Stomach (tissue), 4 donors: Measurements from ENCODE around the gene RASD2.

Source experiments
- CTCF ChIP-seq, 7 experiments: fragments of 450-650 bp in 4 of 7; fragments of 200-600 bp in 3 of 7; sonication (generic) in 3 of 7; IDR thresholded peaks; one replicate each; pipeline ENCODE4 v1.5.1; 2016 to 2019; ENCODE audit warnings: antibody characterized with exemption in 7 of 7, control low read depth in 2 of 7, mild to moderate bottlenecking in 1 of 7
- EP300 ChIP-seq: sonication (generic); formaldehyde crosslinking; IDR thresholded peaks from one replicate; pipeline ENCODE4 v1.6.1; 2017; ENCODE audit warnings: antibody characterized with exemption
- POLR2A ChIP-seq, 4 donors: fragments of 450-650 bp; IDR thresholded peaks; one replicate each; pipeline ENCODE4 v1.6.1; 2016; ENCODE audit warnings: antibody characterized with exemption in 4 of 4, control low read depth in 2 of 4, mild to moderate bottlenecking in 1 of 4, moderate library complexity in 1 of 4
- POLR2AphosphoS5 ChIP-seq, 3 donors: sonication (generic); formaldehyde crosslinking; IDR thresholded peaks; one replicate each; pipeline ENCODE4 v1.6.1; 2016; ENCODE audit warnings: antibody characterized with exemption in 3 of 3

DNA sequence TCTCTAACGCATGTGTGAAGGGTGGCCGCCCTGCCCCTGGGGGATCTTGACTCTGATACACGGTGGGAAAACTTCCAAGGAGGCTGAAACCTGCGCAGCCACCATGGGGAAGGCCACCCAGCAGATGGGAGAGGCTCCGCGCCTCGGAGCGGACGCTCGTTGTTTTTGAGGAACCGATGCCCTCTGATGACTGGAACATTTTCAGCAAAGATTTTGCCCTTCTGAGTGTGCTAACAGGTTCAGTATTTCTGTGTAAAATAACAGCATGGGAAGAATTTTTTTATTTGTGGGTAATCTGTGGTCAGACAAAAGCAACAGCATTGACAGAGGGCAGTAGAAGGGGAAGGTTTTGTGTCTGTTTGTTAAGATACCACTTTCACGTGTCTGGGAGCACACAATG lies 59.8 kb downstream of the RASD2 start:
- TF ChIP-seq CTCF (IDR thresholded peaks at IDR 0.05) (no peak), POLR2A (IDR thresholded peaks at IDR 0.05) (no peak), POLR2AphosphoS5 (IDR thresholded peaks at IDR 0.05) (no peak), EP300 (no peak)
